COLO668 (cell line): ENCODE measurements around the gene VMAC.

Experiments
- DNase-seq: peaks from one replicate; lab custom pipeline; 2025; ENCODE audit not compliant: unreplicated experiment; lab: John Stamatoyannopoulos, UW

Gene VMAC

DNA sequence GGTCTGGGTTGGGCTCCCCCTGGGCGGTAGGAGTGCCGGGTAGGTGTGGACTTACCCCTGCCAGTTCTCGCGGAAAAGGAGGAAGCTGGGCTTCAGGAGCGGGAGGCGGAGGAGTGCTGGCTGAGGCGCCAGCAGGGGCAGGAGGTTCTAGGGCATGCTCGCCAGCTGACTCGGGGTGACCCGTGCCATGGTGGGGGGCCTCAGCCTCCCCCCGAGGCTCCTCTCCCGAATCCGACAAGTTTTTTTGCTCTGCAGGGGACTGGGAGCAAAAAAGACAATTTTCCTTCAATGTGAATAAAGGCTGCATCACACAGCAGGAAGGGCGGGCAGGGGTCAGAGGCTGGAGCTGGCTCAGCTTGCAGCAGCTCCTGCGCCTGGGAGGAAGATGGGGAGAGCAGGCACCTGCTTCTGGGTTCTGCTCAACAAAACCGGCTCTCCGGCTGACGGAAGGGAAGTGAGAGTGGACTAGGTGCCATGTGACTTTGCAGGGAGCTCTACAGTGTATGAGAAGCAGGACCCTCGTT is 46.7 kb downstream of the VMAC start:
- DNase-seq = peak; percentile 43

DNA sequence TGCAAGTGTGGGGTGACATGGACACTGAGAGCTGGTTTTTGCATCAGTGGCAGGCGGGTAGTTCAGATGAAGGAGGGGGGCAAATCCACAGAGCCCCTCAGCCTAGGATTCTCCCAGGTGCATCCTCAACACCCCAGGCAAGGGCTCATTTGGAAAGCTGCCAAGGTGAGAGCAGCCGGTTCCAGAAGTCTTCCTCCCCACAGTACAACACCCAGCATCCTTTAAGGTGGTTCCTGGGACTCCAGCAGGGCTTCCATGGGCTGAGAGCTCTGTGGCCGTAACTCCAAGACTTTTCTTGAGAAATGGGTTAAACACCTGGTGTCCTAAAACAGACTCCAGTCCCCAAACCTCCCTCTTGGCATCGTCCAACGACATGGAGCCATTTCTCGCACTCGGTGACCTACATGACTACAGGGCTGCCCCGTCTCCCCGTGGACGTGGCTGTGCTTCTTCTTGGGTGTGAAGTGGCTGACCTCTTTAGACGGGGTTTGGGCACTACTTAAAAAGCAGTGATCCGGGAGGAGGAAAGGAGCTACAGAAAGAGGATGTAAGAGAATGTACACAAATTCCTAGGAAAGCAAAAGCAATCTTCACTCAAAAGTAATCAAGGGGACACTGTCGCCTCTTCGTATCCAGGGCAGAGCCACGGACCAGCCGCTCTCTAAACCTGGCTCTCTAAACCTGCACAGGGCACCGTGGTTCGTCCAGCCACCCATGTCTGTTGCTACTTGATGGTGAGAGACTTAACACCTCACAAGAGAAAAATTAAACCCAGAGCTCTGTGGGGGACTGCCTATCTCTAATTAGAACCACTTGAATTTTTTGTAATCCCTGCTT is 47.7 kb downstream of the VMAC start:
- peak; percentile 41 for DNase-seq

DNA sequence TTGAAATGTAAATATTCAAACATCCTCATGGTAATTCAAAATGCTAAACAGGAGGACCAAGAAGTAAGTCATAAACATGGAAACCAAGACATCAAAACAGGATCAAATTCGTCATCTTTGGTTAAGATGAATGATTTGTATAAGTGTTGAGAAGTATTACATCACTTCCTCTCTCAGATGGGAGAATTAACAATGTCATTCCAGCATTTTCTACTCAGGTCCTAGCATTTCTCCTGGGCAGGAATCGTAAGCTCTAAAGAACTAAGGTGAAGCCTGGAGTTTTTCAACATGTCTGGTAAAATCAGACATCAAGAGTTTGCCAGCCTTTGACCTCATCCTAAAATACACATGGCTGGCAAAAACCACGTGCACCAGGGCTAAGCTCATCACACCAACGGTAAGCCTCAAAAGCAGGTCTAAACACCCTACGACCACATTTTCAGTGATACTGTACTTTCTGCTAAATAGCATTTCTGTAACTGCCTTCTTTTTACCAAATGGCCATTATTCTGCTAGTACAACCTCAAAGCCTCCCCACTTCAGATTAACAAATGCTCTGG is 48.4 kb downstream of the VMAC start:
- no peak for DNase-seq

DNA sequence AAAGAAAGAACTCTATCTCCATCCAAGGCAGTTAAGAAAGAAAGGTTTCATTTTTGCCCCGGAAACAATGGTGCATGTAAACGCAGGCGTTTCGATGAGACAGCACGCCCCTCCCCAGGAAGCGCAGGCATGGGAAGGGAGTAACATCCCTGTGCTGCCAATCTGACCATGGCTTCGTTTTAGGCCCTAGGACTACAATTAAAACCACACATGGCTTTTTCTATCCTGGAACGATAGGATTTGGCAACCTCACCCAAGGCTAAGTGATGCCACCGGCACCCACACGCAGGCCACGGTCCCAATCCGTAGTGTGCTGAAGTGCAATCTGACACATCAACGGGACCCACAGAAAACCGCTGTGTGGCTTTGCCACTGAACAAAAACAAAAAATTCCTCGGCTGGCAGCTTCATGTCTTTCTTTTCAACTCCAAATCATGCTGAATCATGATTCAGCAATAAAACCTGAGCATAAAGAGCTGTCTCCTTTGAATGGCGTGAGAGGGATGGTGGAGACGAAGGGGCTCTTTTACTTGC is 49.1 kb downstream of the VMAC start:
- DNase-seq = no peak

DNA sequence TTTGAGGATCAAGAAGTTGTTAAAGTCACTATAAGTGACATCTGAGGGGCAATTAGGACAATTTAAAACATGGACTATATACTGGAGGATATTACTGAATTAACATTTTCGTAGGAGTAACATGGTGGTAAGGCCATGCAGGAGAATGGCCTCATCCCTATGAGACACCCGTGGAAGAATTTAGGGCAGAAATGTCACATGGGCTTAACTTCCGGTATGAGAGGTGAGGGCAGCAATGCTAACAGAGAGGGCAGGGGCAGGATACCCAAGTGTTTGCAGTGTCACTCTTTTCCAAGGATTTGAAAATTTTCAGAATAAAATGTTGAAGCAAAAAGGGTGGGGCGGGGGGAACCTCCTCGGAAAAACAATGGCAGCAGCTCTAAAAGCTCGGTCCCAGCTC is 49.6 kb downstream of the VMAC start:
- DNase-seq = no peak

DNA sequence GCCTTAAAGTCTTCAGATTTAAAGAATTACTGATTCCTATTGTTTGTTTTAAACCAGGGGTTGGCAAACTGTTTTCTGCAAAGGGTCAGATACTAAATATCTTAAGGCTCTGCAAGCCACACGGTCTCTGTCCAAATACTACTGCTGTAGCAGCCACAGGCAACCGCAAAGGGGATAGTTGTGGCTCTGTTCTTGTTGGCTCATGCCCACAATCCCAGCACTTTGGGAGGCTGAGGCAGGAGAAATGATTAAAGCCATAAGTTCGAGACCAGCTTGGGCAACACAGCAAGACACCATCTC is 50.9 kb downstream of the VMAC start:
- no peak for DNase-seq

DNA sequence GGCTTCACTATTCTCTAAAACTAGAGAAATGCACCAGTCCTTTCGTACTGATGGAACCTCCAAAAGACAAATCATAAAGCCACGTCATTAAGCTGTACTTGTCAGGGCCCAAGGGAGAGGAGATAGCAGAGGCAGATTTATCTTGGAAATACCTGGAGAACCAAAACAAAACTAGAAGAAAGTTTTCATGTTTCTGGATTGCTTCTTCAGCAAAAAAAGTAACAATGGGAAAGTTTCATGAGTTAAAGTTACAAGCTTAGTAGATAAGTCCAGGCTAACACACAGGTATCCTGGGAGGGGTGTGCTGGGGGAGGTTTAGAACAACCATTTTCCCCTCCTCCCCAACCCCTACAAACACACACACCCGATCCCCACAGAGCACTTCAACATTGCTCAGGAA is 51.7 kb downstream of the VMAC start:
- DNase-seq = no peak

DNA sequence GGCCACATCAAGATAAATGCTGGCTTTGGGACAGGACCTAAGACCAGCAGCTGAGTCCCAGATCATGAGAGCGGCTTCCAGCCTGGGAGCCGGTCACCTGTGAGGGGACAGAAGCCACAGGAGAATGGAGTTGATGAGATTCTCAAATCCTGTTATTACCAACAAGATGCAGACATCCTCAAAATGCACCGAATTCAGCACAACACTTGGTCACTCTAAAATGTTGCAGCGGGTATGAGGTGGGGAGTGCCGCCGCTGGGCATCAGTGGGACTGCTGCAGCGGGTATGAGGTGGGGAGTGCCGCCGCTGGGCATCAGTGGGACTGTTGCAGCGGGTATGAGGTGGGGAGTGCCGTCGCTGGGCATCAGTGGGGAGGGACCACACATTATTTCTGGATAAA is 52.1 kb downstream of the VMAC start:
- no peak for DNase-seq

DNA sequence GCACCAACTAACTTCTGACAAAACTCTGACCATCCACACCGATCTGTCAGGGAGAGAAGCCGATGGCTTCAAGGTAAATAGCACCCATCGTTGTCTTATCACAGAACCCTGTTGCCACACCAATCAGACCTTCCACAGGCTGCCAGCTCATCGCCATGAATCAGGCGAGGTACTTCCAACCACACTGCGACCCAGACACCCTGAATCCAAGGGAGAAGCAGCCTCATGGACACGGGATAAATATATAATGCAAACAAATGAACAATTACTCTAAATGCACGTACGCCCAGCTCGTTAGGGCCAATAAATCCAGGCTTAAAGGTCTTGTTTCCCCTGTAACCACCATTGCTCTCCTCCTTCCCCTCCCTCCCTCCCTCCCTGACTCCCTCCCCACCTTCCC is 52.5 kb downstream of the VMAC start:
- DNase-seq = peak; percentile 49

DNA sequence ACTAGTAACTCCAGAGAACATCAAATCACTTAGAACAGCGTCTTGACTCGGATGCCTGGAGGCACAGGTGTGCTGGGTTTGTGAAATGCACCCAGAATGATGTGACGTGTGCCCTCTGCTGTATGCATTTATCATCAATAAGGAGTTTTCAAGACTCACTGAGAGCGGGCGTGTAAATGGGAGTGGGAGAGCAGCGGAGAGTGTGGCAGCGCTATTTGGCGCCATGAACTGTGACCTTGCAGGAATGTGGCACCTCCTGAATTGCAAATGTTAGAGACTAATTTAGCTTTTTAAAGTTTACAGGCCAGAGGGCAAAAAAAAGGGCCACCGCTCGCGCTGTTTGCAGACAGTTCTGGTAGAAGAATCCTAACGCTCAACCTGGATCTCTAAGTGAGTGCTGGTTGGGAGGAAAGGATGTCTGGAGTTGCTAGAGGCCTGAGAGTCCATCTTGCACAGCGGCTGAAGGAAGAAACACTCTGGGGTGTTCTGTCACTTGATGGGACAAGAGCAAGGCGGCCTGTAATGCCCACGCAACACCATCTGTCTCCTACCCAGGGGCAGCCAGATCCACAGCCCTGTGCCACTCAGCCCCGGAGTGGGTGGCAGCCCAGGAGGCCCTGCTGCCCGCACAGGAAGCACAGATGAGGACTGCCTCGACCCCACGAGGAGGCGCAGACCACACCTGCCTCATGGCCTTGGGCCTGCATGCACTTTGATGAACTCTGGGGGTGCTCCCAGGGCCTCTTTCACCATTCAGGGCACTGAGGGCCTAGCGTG is 53.6 kb downstream of the VMAC start:
- no peak for DNase-seq

DNA sequence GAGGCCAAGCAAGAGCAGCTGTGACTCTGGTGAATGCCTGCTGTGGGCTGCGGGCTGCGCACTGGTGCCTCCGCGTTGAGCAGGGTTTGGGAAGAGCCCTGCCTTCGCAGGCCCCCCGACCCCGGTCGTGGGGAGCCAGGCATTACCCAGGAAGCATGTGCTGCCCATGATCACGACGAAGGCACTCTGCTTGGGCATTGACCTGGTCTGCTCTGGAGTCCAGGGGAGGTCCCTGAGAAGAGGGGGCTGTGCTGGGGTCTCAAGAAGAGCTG is 54.1 kb downstream of the VMAC start:
- no peak for DNase-seq

DNA sequence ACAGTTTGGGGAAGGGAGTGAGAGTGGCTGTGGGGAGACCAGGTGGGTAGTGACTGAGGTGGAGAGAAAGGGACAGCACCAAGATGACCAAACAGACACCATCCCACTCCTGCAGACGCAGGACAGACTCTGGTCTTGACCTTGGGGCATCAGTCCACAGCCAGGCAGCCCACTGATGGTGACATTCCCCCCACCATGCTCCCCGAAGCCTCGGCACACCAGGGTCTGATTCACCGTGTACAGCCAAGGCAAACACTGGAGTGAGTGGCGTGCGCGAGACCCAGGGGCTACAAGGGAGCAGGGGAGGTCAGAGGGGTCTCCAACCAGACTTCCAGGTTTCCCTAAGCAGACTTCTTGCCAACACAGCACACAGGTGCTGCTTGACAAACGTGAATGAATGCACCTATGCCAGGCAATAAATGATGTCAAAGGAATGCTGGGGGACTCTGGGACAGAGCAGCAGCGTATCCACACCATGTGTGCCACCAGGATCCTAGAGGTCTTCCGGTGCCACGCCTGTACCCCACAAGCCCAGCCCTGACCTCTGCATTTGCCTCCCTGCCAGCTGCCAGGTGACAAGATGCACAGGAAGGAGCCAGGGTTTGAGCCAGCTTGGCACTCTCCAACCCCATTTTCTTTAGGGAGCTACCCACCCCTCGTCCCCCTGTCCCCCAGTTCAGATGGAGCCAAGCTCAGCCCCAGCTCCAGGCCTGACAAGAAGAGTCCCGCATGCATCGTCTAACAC is 54.8 kb downstream of the VMAC start:
- DNase-seq = no peak
